Measurements from ENCODE around the gene ARF3.

- no peak for TF ChIP-seq EZH2 (IDR thresholded peaks at IDR 0.05; ENCODE audit: insufficient read depth, poor library complexity, severe bottlenecking)
- no peak for TF ChIP-seq EZH2phosphoT487 (IDR thresholded peaks at IDR 0.05; ENCODE audit: insufficient read depth, low read depth)
These were observed 53.3 kb downstream of the ARF3 start for GRCh38 chr12:48903982-48904411.

All from GM23248 (cell line).